MV-4-11 (cell line): ENCODE data around the gene CDCA7L.
A peak's percentile ranks its signal among the peaks of the same experiment; 100 is the strongest.
"Not testable (repeated sequence)": the region's sequence is repeated elsewhere in the genome, so short reads cannot be mapped to it uniquely, and the experiment has no call there.

Source experiments
- DNase-seq: peaks from one replicate; lab custom pipeline; 2025; lab: John Stamatoyannopoulos, UW

CDCA7L gene

GRCh38 chr7:21903020-21903786 is 42.5 kb downstream of the CDCA7L start:
- no peak for DNase-seq

DNA sequence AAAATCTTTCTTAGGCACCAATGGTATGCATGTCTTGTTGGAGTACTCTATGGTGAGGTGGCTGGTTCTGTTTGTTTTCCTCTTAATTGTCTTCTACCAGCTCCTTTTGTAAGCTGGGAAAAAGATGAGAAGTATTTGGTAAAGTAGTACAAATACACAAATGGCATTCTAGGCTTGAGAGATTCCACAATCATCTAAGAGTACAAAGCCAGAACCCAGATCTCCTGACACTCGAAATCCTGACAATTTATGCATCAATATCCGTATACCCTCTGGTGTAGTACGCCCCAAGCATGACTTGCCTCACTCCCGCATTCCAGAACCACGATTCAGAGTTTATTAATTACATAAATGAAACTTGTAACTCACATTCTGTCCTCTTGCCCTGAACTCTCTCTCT is 43.5 kb downstream of the CDCA7L start:
- no peak for DNase-seq

DNA sequence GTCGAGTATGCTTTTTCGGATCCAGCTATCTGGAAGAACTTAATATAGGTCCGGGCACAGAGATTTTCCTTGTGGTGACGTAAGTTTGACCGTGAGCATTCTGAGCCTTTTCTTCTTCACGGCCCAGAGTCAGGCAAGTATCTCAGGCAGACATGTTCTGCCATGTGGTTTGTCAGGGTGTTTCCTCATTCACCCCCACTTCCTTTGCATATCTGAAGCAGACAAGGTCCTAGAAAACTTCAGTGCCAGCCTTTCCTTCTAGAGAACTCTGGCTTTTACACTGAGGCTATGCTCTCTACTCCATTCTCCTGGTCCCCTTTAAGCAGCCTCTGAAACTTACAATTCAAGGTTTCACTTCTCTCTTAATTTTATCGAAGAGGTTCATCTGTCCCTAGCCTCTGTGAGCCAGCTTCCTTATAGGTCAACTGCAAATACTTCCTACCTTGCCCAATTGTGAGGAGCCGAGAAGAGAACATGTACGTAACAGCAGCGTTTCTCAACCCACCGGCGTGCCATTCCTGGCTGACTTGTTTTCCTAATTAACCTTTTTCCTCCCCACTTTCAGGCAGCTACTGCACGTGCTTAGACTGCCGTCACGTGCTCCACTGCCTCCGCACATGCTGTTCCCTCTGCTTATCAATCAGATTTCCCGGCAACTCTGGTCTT is 47.3 kb downstream of the CDCA7L start:
- peak; percentile 87 for DNase-seq

- DNase-seq: no peak
Measured at GRCh38 chr7:21893401-21893800, 52.3 kb downstream of the CDCA7L start.

GRCh38 chr7:21891291-21891690 is 54.4 kb downstream of the CDCA7L start:
- no peak for DNase-seq

DNA sequence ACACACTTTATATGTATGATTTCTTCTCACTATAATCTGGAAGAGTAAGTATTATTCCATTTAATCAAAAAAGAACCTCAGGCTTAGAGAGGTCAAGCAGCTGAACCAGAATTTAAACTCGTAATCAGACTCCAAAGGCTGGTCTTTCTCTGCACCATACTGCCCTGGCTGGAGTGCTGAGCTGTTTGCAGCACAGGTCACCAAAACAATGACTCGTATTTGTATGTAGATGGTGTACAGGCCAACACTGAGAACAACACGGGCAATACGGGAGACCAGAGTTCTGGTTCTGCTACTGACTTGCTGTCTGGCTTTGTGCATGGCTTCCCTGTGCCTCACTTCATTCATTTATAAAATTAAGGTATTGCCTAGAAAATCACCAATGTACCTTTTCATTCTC is 57.9 kb downstream of the CDCA7L start:
- DNase-seq: no peak

GRCh38 chr7:21887353-21887752 is 58.3 kb downstream of the CDCA7L start:
- no peak for DNase-seq

- no peak for DNase-seq
Measured at GRCh38 chr7:21886396-21886795, 59.3 kb downstream of the CDCA7L start.

DNA sequence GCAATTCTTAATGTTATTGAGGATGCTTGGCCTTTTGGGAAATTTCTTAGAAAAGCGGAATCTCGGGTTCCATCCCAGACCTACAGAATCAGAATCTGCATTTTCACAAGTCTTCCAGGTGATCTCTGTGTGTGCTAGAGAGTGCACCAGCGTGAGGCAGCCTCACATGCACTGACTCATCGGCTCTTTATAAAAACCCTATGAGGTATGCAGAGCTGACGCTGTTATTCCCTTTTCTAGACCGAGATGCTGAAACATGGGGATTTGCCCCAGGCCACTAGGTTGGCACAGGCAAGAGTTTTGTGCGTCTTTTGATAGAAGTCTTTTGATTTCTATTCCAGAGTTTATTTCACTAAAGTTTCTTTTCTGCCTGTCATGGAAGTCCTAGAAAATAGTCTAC is 61.2 kb downstream of the CDCA7L start:
- no peak for DNase-seq

DNA sequence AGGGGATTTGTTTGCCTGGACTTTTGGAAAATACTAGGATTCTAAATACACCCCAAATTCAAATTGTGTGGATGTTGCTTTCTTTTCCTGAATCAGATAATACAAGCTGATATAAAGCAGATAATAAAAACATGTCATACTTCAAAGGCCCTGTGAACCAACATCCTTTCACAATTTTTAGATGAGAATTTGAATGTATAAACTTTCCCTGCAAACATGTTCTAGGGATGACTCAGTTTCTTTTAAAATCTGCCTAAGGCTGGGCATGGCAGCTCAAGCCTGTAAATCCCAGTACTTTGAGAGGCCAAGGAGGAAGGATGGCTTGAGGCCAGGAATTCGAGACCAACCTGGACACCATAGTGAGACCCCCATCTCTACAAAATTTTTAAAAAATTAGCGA is 62.2 kb downstream of the CDCA7L start:
- not testable (repeated sequence) for DNase-seq

DNA sequence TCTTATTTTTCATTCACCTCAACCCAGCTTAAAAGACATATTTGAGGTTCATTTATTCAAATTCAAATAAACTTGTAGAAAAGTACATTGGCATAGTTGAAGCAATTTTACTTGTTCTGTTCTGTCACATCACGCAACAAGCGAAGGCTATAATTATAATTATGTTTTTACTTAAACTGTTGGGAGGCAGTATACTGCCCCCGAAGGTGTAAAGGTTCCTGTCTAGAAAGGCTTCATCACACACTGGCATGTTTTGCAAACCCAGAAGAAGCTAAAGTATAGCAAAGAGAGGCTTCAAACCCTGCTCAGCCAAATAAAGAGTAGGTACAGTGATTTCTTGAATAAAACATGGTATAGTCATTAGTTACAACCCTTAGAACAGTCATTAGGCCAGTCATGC is 62.6 kb downstream of the CDCA7L start:
- no peak for DNase-seq

- DNase-seq: no peak
Measured at GRCh38 chr7:21869785-21870402, 75.8 kb downstream of the CDCA7L start.

DNA sequence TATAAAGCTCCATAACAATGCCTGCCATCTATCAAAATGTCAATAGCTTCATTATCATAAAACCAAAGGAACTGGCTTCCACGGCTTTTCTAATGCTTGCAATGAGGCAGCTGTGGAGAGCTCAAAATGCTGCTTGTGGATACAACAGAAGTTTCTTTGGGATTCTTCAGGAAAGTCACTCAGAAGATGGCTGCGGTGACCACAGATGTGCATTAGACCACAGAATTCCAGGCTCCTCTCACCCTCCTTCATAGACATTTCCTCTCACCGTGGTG is 77.2 kb downstream of the CDCA7L start:
- DNase-seq: no peak

DNA sequence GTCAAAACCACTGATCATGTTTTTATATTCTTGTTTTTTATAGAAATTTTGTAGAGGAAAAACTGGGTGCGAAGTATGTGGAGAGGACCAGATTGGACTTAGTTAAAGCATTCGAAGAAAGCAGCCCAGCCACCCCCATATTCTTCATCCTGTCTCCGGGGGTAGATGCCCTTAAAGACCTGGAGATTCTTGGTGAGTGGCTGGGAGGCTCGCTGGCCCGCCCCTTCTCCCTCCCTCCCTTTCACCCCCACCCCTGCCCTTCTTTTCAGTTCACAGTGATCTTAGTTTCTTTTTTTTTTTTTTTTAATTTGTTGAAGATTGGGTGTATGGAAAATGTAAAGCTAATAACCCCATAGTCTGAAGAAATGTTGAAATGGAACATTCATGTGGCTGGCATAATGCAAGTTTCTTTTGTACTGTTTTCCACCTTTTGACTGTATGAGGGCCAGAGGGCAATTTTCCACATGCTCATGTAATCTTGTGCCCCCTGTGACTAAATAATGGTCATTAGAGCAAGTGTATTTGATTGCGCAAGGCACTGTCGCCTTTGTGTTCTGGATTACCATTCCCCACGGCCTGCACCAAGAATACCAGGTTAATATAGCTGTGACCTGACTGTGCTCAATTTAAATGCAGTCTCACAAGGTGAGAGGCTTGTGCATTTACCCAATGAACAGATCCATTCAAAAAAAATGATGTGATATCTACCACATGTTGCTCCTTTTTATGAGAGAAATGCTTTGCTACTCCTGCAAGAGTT is 77.7 kb downstream of the CDCA7L start:
- no peak for DNase-seq

- no peak for DNase-seq
Measured at GRCh38 chr7:21867226-21867625, 78.5 kb downstream of the CDCA7L start.

DNA sequence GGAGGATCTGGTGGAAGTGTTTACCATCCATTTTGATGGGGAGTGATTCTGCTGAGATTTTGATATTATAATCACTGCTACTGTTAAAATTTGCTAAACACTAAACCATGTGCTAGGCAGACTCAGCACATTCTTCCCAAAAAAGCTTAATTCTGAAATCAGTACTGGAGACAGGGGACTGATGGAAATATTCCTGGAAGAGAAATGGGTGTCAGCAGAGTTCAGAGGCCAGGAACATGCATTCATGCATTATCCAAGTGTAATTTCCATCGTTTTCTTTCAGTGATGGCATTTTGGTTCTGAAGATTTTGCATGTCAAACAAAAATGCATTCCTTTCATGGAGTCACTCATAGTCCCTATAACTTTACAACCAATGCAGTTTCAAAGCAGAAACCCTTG is 79.0 kb downstream of the CDCA7L start:
- DNase-seq: no peak

- DNase-seq: peak; percentile 63
Measured at GRCh38 chr7:21865631-21866204, 80.0 kb downstream of the CDCA7L start.

GRCh38 chr7:21851559-21851967 is 94.1 kb downstream of the CDCA7L start:
- DNase-seq: no peak
